H1 (cell line): ENCODE data around the gene TRAPPC11. TPM values are rescaled to one million over a fixed set of nuclear protein-coding genes. Genes with fewer than 3 reads are reported as not detected.

Source experiments
- CTCF ChIA-PET: fragments of 300-600 bp; sonication (Branson Sonifier 250); formaldehyde crosslinking; loops from one replicate; lab custom pipeline; 2021; ENCODE audit not compliant: partially characterized antibody; lab: Charles Lee
- POLR2A ChIA-PET: fragments of 300-600 bp; sonication (Branson Sonifier 250); formaldehyde crosslinking; loops from one replicate; lab custom pipeline; 2021; ENCODE audit warnings: inconsistent platforms; ENCODE audit not compliant: partially characterized antibody; lab: Charles Lee
- DNase-seq, 2 experiments: peaks; one replicate each; pipeline versions ENCODE4 v3.0.0 to v3.0.0-alpha.2; 2010 to 2022; ENCODE audit warnings: low spot score in 2 of 2, low read depth in 1 of 2, mixed read lengths in 1 of 2
- FAIRE-seq: peaks from 2 replicates; lab custom pipeline; 2011; peaks lifted over from hg19 to GRCh38; lab: Jason Lieb, UNC
- H2AFZ ChIP-seq: 2 replicates; pipeline ENCODE4 v1.8.1; 2012; ENCODE audit warnings: low read length, inconsistent platforms
- H2AK5ac ChIP-seq: 2 replicates; pipeline ENCODE4 v1.6.1; 2013; ENCODE audit warnings: low read depth, low read length
- H2BK120ac ChIP-seq: replicated peaks from 2 replicates; pipeline ENCODE3; 2013; ENCODE audit warnings: low read depth, low read length, inconsistent platforms
- H2BK12ac ChIP-seq: 2 replicates; pipeline ENCODE4 v1.6.1; 2013; ENCODE audit warnings: low read depth, low read length
- H2BK15ac ChIP-seq: 2 replicates; pipeline ENCODE4 v1.6.1; 2013; ENCODE audit warnings: low read length
- H2BK20ac ChIP-seq: 2 replicates; pipeline ENCODE4 v1.6.1; 2013; ENCODE audit warnings: low read length
- H2BK5ac ChIP-seq: 2 replicates; pipeline ENCODE4 v1.6.1; 2013; ENCODE audit warnings: low read depth, low read length
- H3K14ac ChIP-seq: 2 replicates; pipeline ENCODE4 v1.6.1; 2013; ENCODE audit warnings: inconsistent platforms; ENCODE audit not compliant: insufficient read length
- H3K18ac ChIP-seq: 2 replicates; pipeline ENCODE4 v1.6.1; 2013; ENCODE audit warnings: low read length; ENCODE audit errors: extremely low read depth
- H3K23ac ChIP-seq: 2 replicates; pipeline ENCODE4 v1.6.1; 2013; ENCODE audit warnings: inconsistent platforms; ENCODE audit not compliant: insufficient read length
- H3K23me2 ChIP-seq: 2 replicates; pipeline ENCODE4 v1.6.1; 2013; ENCODE audit warnings: low read depth, low read length
- H3K27ac ChIP-seq: 2 replicates; pipeline ENCODE4 v1.6.1; 2011; ENCODE audit warnings: low read depth, low read length, inconsistent platforms
- H3K27me3 ChIP-seq, 4 experiments: replicated peaks in 1 of 4; 1 replicate in 1 of 4; 2 replicates in 3 of 4; pipeline versions ENCODE4 v1.6.1 to v1.8.1; 2011 to 2013; ENCODE audit warnings: low read length in 3 of 4, mild to moderate bottlenecking in 3 of 4, inconsistent platforms in 2 of 4, mixed read lengths in 2 of 4, moderate library complexity in 1 of 4; ENCODE audit not compliant: control insufficient read depth in 3 of 4, insufficient read depth in 3 of 4; ENCODE audit errors: extremely low read depth in 1 of 4
- H3K36me3 ChIP-seq, 4 experiments: 2 replicates each; pipeline versions ENCODE4 v1.6.1 to v1.8.1; 2011 to 2013; ENCODE audit warnings: mild to moderate bottlenecking in 4 of 4, low read length in 3 of 4, moderate library complexity in 2 of 4, control low read depth in 1 of 4, inconsistent platforms in 1 of 4; ENCODE audit not compliant: insufficient read depth in 4 of 4, control insufficient read depth in 2 of 4
- H3K4ac ChIP-seq: replicated peaks from 2 replicates; pipeline ENCODE3; 2013; ENCODE audit warnings: low read length, low read depth, mixed read lengths, inconsistent platforms; ENCODE audit not compliant: insufficient read length
- H3K4me1 ChIP-seq, 4 experiments: replicated peaks in 1 of 4; 1 replicate in 1 of 4; 2 replicates in 3 of 4; pipeline versions ENCODE4 v1.6.1 to v1.8.1; 2011 to 2013; ENCODE audit warnings: low read length in 3 of 4, inconsistent platforms in 2 of 4, mixed read lengths in 1 of 4; ENCODE audit not compliant: insufficient read depth in 4 of 4, control insufficient read depth in 3 of 4
- H3K4me2 ChIP-seq, 2 experiments: 2 replicates each; pipeline versions ENCODE4 v1.6.1 to v1.8.1; 2011 to 2013; ENCODE audit warnings: low read depth in 2 of 2, low read length in 2 of 2, control low read depth in 1 of 2, inconsistent platforms in 1 of 2, mild to moderate bottlenecking in 1 of 2; ENCODE audit not compliant: insufficient read depth in 1 of 2
- H3K4me3 ChIP-seq, 4 experiments: fragments of 200-600, 300-600 bp in 1 of 4; sonication (generic), shearing (Covaris generic), sonication (Bioruptor Twin) in 1 of 4; 2 replicates each; pipeline versions ENCODE4 v1.5.1 to v1.8.1; 2011 to 2016; ENCODE audit warnings: low read length in 4 of 4, low read depth in 3 of 4, control low read depth in 2 of 4, inconsistent platforms in 2 of 4, mild to moderate bottlenecking in 2 of 4, mixed read lengths in 1 of 4, moderate library complexity in 1 of 4; ENCODE audit not compliant: insufficient read depth in 2 of 4; ENCODE audit errors: extremely low read depth in 1 of 4
- H3K56ac ChIP-seq: replicated peaks from 2 replicates; pipeline ENCODE3; 2013; ENCODE audit warnings: low read depth, mild to moderate bottlenecking, mixed read lengths, low read length, inconsistent platforms; ENCODE audit not compliant: insufficient read length
- H3K79me1 ChIP-seq: 2 replicates; pipeline ENCODE4 v1.6.1; 2013; ENCODE audit warnings: low read depth, low read length, control low read depth
- H3K79me2 ChIP-seq, 2 experiments: 2 replicates each; pipeline versions ENCODE4 v1.6.1 to v1.8.1; 2012 to 2013; ENCODE audit warnings: low read length in 2 of 2, mild to moderate bottlenecking in 2 of 2, inconsistent platforms in 1 of 2; ENCODE audit not compliant: insufficient read depth in 2 of 2, control insufficient read depth in 1 of 2
- H3K9ac ChIP-seq, 4 experiments: replicated peaks in 1 of 4; 1 replicate in 1 of 4; 2 replicates in 3 of 4; pipeline versions ENCODE4 v1.6.1 to v1.8.1; 2011 to 2013; ENCODE audit warnings: low read depth in 3 of 4, low read length in 3 of 4, control low read depth in 2 of 4, mild to moderate bottlenecking in 2 of 4, moderate library complexity in 2 of 4, inconsistent platforms in 1 of 4; ENCODE audit errors: extremely low read depth in 1 of 4
- H3K9me3 ChIP-seq, 2 experiments: 2 replicates each; pipeline versions ENCODE4 v1.6.1 to v1.8.1; 2012 to 2013; ENCODE audit warnings: mild to moderate bottlenecking in 2 of 2, moderate library complexity in 2 of 2, control low read depth in 1 of 2, inconsistent platforms in 1 of 2, low read depth in 1 of 2, low read length in 1 of 2, mixed read lengths in 1 of 2; ENCODE audit not compliant: insufficient read depth in 2 of 2
- H4K20me1 ChIP-seq, 2 experiments: replicated peaks in 1 of 2; 2 replicates each; pipeline versions ENCODE3 to v1.8.1; 2011 to 2013; ENCODE audit warnings: inconsistent platforms in 2 of 2, low read length in 2 of 2, mild to moderate bottlenecking in 1 of 2; ENCODE audit not compliant: insufficient read depth in 2 of 2, control insufficient read depth in 1 of 2
- H4K5ac ChIP-seq: 2 replicates; pipeline ENCODE4 v1.6.1; 2013; ENCODE audit warnings: low read length, low read depth, mixed read lengths, inconsistent platforms; ENCODE audit not compliant: insufficient read length
- H4K8ac ChIP-seq: 2 replicates; pipeline ENCODE4 v1.8.0; 2013; ENCODE audit warnings: mild to moderate bottlenecking, moderate library complexity, low read length, inconsistent platforms; ENCODE audit not compliant: insufficient read depth; ENCODE audit errors: extremely low read depth
- H4K91ac ChIP-seq: replicated peaks from 2 replicates; pipeline ENCODE3; 2013; ENCODE audit warnings: low read length, mixed read lengths, inconsistent platforms; ENCODE audit not compliant: insufficient read length
- BRCA1 ChIP-seq: IDR thresholded peaks from 2 replicates; pipeline ENCODE4 v1.6.1; 2012; ENCODE audit warnings: low read depth, low read length, improper control_type of control experiment
- CBX5 ChIP-seq: fragments of 300-800, 300-1000 bp; sonication (generic); IDR thresholded peaks from 2 replicates; pipeline ENCODE4 v1.7.1; 2016; ENCODE audit warnings: antibody characterized with exemption, low read length, low read depth
- CTCF ChIP-seq, 3 experiments: IDR thresholded peaks; 1 replicate in 2 of 3; 2 replicates in 1 of 3; pipeline versions ENCODE4 v1.5.1 to v1.6.1; 2011; ENCODE audit warnings: low read length in 3 of 3, mild to moderate bottlenecking in 3 of 3, inconsistent platforms in 2 of 3, low read depth in 1 of 3, moderate library complexity in 1 of 3; ENCODE audit not compliant: insufficient read depth in 1 of 3; ENCODE audit errors: control extremely low read depth in 1 of 3
- EP300 ChIP-seq, 2 experiments: IDR thresholded peaks; 1 replicate in 1 of 2; 2 replicates in 1 of 2; pipeline ENCODE4 v1.6.1; 2011 to 2012; ENCODE audit warnings: low read depth in 2 of 2, low read length in 2 of 2, mild to moderate bottlenecking in 2 of 2, borderline replicate concordance in 1 of 2, inconsistent platforms in 1 of 2, moderate library complexity in 1 of 2
- JUN ChIP-seq: IDR thresholded peaks from 2 replicates; pipeline ENCODE4 v1.6.1; 2011; ENCODE audit warnings: low read depth, mild to moderate bottlenecking, improper control_type of control experiment, low read length
- JUND ChIP-seq: IDR thresholded peaks from 2 replicates; pipeline ENCODE4 v1.6.1; 2011; ENCODE audit warnings: mild to moderate bottlenecking, improper control_type of control experiment, low read length
- MAX ChIP-seq: IDR thresholded peaks from 2 replicates; pipeline ENCODE4 v1.6.1; 2012; ENCODE audit warnings: inconsistent platforms
- RAD21 ChIP-seq, 2 experiments: IDR thresholded peaks in 1 of 2; conservative IDR thresholded peaks in 1 of 2; 2 replicates each; pipeline ENCODE4 v1.6.1; 2011; ENCODE audit warnings: low read depth in 2 of 2, low read length in 2 of 2, improper control_type of control experiment in 1 of 2, inconsistent platforms in 1 of 2, mild to moderate bottlenecking in 1 of 2, moderate library complexity in 1 of 2
- ZNF274 ChIP-seq: IDR thresholded peaks from 2 replicates; pipeline ENCODE4 v1.7.0; 2012; ENCODE audit warnings: low read length, borderline replicate concordance; ENCODE audit errors: extremely low read depth
- WGBS, 2 experiments: shearing (Covaris generic) in 1 of 2; methylation state at CpG; one replicate each; pipeline versions ENCODE4 v1.1.6 to v1.1.7; 2013 to 2015; ENCODE audit warnings: low lambda C conversion rate in 2 of 2, mixed read lengths in 2 of 2, inconsistent platforms in 1 of 2, low coverage in 1 of 2, missing lambda C conversion rate in 1 of 2; ENCODE audit not compliant: insufficient replicate concordance in 2 of 2, insufficient coverage in 1 of 2, insufficient read length in 1 of 2; ENCODE audit errors: extremely low coverage in 1 of 2, missing lambda C conversion rate in 1 of 2; 5-methylcytosine and 5-hydroxymethylcytosine counted together
- polyA plus RNA-seq, 7 experiments: library from polyadenylated mRNA; depleted of rRNA in 3 of 7; stranded (reverse) in 5 of 7; unstranded in 2 of 7; fragments of >200 nt in 5 of 7; fragments of 200-250 nt in 2 of 7; gene quantifications; 1 replicate in 5 of 7; 2 replicates in 1 of 7; 4 replicates in 1 of 7; pipeline versions ENCODE4 v1.2.1 to v1.2.3, GENCODE V29; 2011 to 2013; ENCODE audit warnings: missing spikeins in 2 of 7, mixed read lengths in 2 of 7
- total RNA-seq: library from RNA; stranded (reverse); fragmentation: NEBNext Ultra II Directional; extraction: Animal tissue kit (Norgen Biotek cat#: 25700); gene quantifications from 2 replicates; pipeline ENCODE4 v1.2.1, GENCODE V29; 2021

The TRAPPC11 gene
- total and polyA plus RNA-seq, 2 of the 8 experiments (the other 6 are each of a cell fraction or from before 2014, with no cell fraction given), result 19.2 to 25.9 TPM

DNA sequence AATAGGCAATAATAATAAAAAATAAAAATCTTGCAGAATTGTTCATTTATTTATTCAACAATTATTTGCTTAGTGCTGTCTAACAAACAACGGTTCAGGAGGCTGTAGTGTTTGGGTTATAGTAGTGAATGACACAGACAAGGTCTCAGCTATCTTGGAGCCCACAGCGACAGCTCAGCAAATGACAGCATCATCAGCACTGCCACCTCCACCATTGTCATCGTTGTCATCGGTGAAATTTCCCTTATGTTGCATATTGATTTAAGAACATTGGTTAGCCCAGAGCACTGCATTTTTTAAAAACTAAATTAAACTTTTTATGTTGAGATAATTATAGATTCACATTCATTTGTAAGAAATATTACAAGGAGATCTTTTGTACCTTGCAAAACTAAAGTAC lies 79.9 kb downstream of the TRAPPC11 start:
- Histone ChIP-seq H3K4me3 (no peak overlapping the region), H3K23ac (no peak overlapping the region), H4K91ac (no peak overlapping the region), H3K4ac (no peak overlapping the region), H3K27me3 (no peaks in the 10 kb centered on the region), H2BK20ac (no peak overlapping the region), H4K5ac (no peak overlapping the region), H3K79me1 (no peaks in the 10 kb centered on the region), H2BK15ac (no peak overlapping the region), H3K23me2 (no peaks in the 10 kb centered on the region), H2BK120ac (no peak overlapping the region), H3K18ac (no peak overlapping the region), H2AFZ (no peak overlapping the region), H3K4me1 (no peaks in the 10 kb centered on the region), H3K4me2 (no peak overlapping the region), H3K9ac (no peak overlapping the region), H2BK5ac (no peak overlapping the region), H2BK12ac (no peak overlapping the region), H4K8ac (no peak overlapping the region), H3K36me3 (no peaks in the 10 kb centered on the region), H3K27ac (no peak overlapping the region), H3K9me3 (no peaks in the 10 kb centered on the region), H4K20me1 (no peaks in the 10 kb centered on the region), H3K56ac (no peak overlapping the region), H3K79me2 (no peaks in the 10 kb centered on the region), H3K14ac (no peak overlapping the region), H2AK5ac (no peak overlapping the region)
- WGBS, 2 experiments, result 91% methylated on average over 4 of the region's 4 CpGs; no CpG with 5 or more reads in 1 of the 2 experiments
- CTCF ChIA-PET, result no interaction called here
- FAIRE-seq (no peak), DNase-seq (no peak)
- no peak for TF ChIP-seq BRCA1
- TF ChIP-seq EP300 (IDR thresholded peaks at IDR 0.05; ENCODE audit: borderline replicate concordance in 1 of 2, low read depth in 2 of 2, low read length in 2 of 2), result no peak
- TF ChIP-seq JUN, result no peak
- TF ChIP-seq RAD21 (IDR thresholded peaks at IDR 0.05 in 1 of 2, conservative IDR thresholded peaks at IDR 0.05 in 1 of 2; ENCODE audit: low read depth in 2 of 2, low read length in 2 of 2), result no peak
- no peak for TF ChIP-seq CBX5
- TF ChIP-seq MAX, result no peak
- no peak for TF ChIP-seq CTCF (IDR thresholded peaks at IDR 0.05; ENCODE audit: control extremely low read depth in 1 of 3, insufficient read depth in 1 of 3, low read depth in 1 of 3, low read length in 3 of 3)
- TF ChIP-seq JUND, result no peak
- no peak for TF ChIP-seq ZNF274
- POLR2A ChIA-PET, result no interaction called here
